Body of pancreas (tissue), 4 donors: ENCODE data around the gene ABCC4. TPM values are rescaled to one million over a fixed set of nuclear protein-coding genes. Genes with fewer than 3 reads are reported as not detected.

Experiments used
- ATAC-seq: fragments of 150-250 bp; one replicate; pipeline ENCODE4 v1.9.1; 2016
- DNase-seq, 4 donors: peaks; one replicate each; pipeline ENCODE4 v3.0.0-alpha.2; 2019
- H3K27ac ChIP-seq, 4 donors: fragments of 200-600 bp; sonication (generic); 1 replicate in 3 of 4; 2 replicates in 1 of 4; pipeline versions ENCODE4 v1.5.1 to v1.6.1; 2016 to 2019; ENCODE audit warnings: mild to moderate bottlenecking in 1 of 4, mixed read lengths in 1 of 4, moderate library complexity in 1 of 4
- H3K27me3 ChIP-seq, 2 donors: fragments of 200-600 bp; sonication (generic); one replicate each; pipeline ENCODE4 v1.6.0; 2016; ENCODE audit warnings: mild to moderate bottlenecking in 1 of 2
- H3K36me3 ChIP-seq, 2 donors: fragments of 200-600 bp; sonication (generic); replicated peaks in 1 of 2; 2 replicates each; pipeline ENCODE4 v1.5.1; 2016; ENCODE audit warnings: low read depth in 2 of 2; ENCODE audit not compliant: insufficient read depth in 1 of 2
- H3K4me1 ChIP-seq: fragments of 200-600 bp; sonication (generic); one replicate; pipeline ENCODE4 v1.6.0; 2016
- H3K4me3 ChIP-seq, 2 donors: fragments of 200-600 bp; sonication (generic); 1 replicate in 1 of 2; 2 replicates in 1 of 2; pipeline ENCODE4 v1.5.1; 2016 to 2019
- H3K9me3 ChIP-seq, 3 donors: fragments of 200-600 bp; sonication (generic); 1 replicate in 2 of 3; 2 replicates in 1 of 3; pipeline ENCODE4 v1.5.1; 2016
- CTCF ChIP-seq, 7 experiments: fragments of 450-650 bp in 4 of 7; fragments of 200-600 bp in 3 of 7; sonication (generic) in 3 of 7; IDR thresholded peaks; one replicate each; pipeline ENCODE4 v1.5.1; 2016 to 2019; ENCODE audit warnings: antibody characterized with exemption in 7 of 7
- POLR2A ChIP-seq, 3 donors: fragments of 450-650 bp; IDR thresholded peaks; one replicate each; pipeline ENCODE4 v1.6.1; 2016; ENCODE audit warnings: antibody characterized with exemption in 3 of 3, mild to moderate bottlenecking in 2 of 3
- WGBS, 2 donors: methylation state at CpG; one replicate each; pipeline ENCODE4 v1.1.5; 2017; 5-methylcytosine and 5-hydroxymethylcytosine counted together
- intact Hi-C: fragments of 100-400 bp; cut with DNase I; formaldehyde crosslinking; loops from one replicate; pipeline ENCODE4 v1.15.1; 2023
- total RNA-seq, 2 donors: library from RNA; depleted of rRNA; stranded (reverse); fragments of >200 nt; gene quantifications; one replicate each; pipeline ENCODE4 v1.1.0, GENCODE V29; 2016

The ABCC4 gene
- 1 to 10 TPM; 5.4 to 6.6 TPM for total RNA-seq

GRCh38 chr13:95301183-95301967, at the start of gene ABCC4:
ABCC4 (minus strand) TSS chr13:95301451; CDS start chr13:95301314, 137 bp downstream.
- peak within 1 kb of the TSS; percentile 13 to 73 (median 55) for H3K27ac ChIP-seq
- H3K36me3 ChIP-seq: no peaks in the 10 kb centered on the region
- H3K4me1 ChIP-seq: peaks cover 36% of the 10 kb centered on the region
- H3K9me3 ChIP-seq: no peaks in the 10 kb centered on the region
- TF ChIP-seq CTCF (IDR thresholded peaks at IDR 0.05) (peak in 2 of 7 experiments; percentile 24 to 30), POLR2A (IDR thresholded peaks at IDR 0.05) (peak in 1 of 3 donors; percentile 34)
- no peaks in the 10 kb centered on the region for H3K27me3 ChIP-seq
- peak within 1 kb of the TSS; percentile 53 to 67 for H3K4me3 ChIP-seq
- ATAC-seq (peak; percentile 81), DNase-seq (peak; percentile 60 to 76 (median 66))
- 0% methylated on average over 2 to 95 of the region's 98 CpGs for WGBS, 2 donors
- intact Hi-C loops: loop anchor here (10.0 kb wide), 1 partner anchor 73 kb away; no protein-coding TSS in a partner anchor

- ATAC-seq: no peak
- Histone ChIP-seq H3K4me1 (peaks cover 2% of the 10 kb centered on the region), H3K9me3 (no peaks in the 10 kb centered on the region), H3K4me3 (no peak overlapping the region), H3K27me3 (no peaks in the 10 kb centered on the region), H3K27ac (no peak overlapping the region), H3K36me3 (no peaks in the 10 kb centered on the region)
- WGBS, 2 donors: 57 to 65% methylated on average over 4 of the region's 4 CpGs
- intact Hi-C loops: no loop called here
- no peak for TF ChIP-seq CTCF (IDR thresholded peaks at IDR 0.05)
- no peak for DNase-seq
These were observed 48.0 kb upstream of the ABCC4 start for GRCh38 chr13:95349267-95349666.

GRCh38 chr13:95343944-95344343, 42.7 kb upstream of the ABCC4 start:
- TF ChIP-seq CTCF (IDR thresholded peaks at IDR 0.05) (no peak), POLR2A (IDR thresholded peaks at IDR 0.05) (no peak)
- no peak overlapping the region for H3K27ac ChIP-seq
- no peaks in the 10 kb centered on the region for H3K27me3 ChIP-seq
- intact Hi-C loops: no loop called here
- ATAC-seq (no peak), DNase-seq (no peak)
- no peaks in the 10 kb centered on the region for H3K9me3 ChIP-seq
- H3K4me1 ChIP-seq: no peaks in the 10 kb centered on the region
- H3K36me3 ChIP-seq: no peaks in the 10 kb centered on the region
- WGBS, 2 donors: 61 to 66% methylated on average over 3 of the region's 3 CpGs
- H3K4me3 ChIP-seq: no peak overlapping the region

GRCh38 chr13:95341441-95341840, 40.2 kb upstream of the ABCC4 start:
- Histone ChIP-seq H3K9me3 (no peaks in the 10 kb centered on the region), H3K27ac (no peak overlapping the region), H3K36me3 (no peaks in the 10 kb centered on the region), H3K4me3 (no peak overlapping the region), H3K27me3 (no peaks in the 10 kb centered on the region), H3K4me1 (no peaks in the 10 kb centered on the region)
- DNase-seq (no peak), ATAC-seq (no peak)
- TF ChIP-seq CTCF (IDR thresholded peaks at IDR 0.05) (no peak), POLR2A (IDR thresholded peaks at IDR 0.05) (no peak)
- 65 to 88% methylated on average over 5 of the region's 5 CpGs for WGBS, 2 donors
- intact Hi-C loops: no loop called here

- no peak for TF ChIP-seq POLR2A (IDR thresholded peaks at IDR 0.05)
- H3K4me1 ChIP-seq: no peaks in the 10 kb centered on the region
- 90 to 95% methylated on average over 3 of the region's 3 CpGs for WGBS, 2 donors
These were observed 37.7 kb upstream of the ABCC4 start for GRCh38 chr13:95338905-95339304.

More at GRCh38 chr13:95338905-95339304, 37.7 kb upstream of the ABCC4 start:
- H3K9me3 ChIP-seq: no peaks in the 10 kb centered on the region
- ATAC-seq (no peak), DNase-seq (no peak)
- no peak overlapping the region for H3K4me3 ChIP-seq
- H3K36me3 ChIP-seq: no peaks in the 10 kb centered on the region
- no peak overlapping the region for H3K27ac ChIP-seq
- H3K27me3 ChIP-seq: no peaks in the 10 kb centered on the region
- intact Hi-C loops: no loop called here
